T-helper 1 cell treated with Interleukin-12 subunit alpha and Interleukin-12 subunit beta and Interleukin-4 antibody, amounts not matched to agents 30 μg/mL and 1 μg/mL, for 36 hours (primary cell): ENCODE data around the gene ZEB2.

Source experiments
- H3K27ac Mint-ChIP-seq: one replicate; pipeline ENCODE4 v1.8.0; 2021; ENCODE audit warnings: mild to moderate bottlenecking, mixed read lengths
- H3K27me3 Mint-ChIP-seq: one replicate; pipeline ENCODE4 v1.8.0; 2021; ENCODE audit warnings: low read depth, mixed read lengths
- H3K36me3 Mint-ChIP-seq: one replicate; pipeline ENCODE4 v1.8.0; 2021; ENCODE audit warnings: low read depth, mixed read lengths
- H3K4me1 Mint-ChIP-seq: one replicate; pipeline ENCODE4 v1.8.0; 2021; ENCODE audit warnings: low read depth, mixed read lengths
- H3K4me3 Mint-ChIP-seq: one replicate; pipeline ENCODE4 v1.8.0; 2021; ENCODE audit warnings: mild to moderate bottlenecking, moderate library complexity, mixed read lengths
- H3K9me3 Mint-ChIP-seq: one replicate; pipeline ENCODE4 v1.8.0; 2021; ENCODE audit warnings: mixed read lengths

Gene ZEB2

GRCh38 chr2:144545787-144546186 is 25.9 kb upstream of the ZEB2 start:
- Mint-ChIP-seq H3K9me3 (no peaks in the 10 kb centered on the region), H3K4me3 (no peak overlapping the region), H3K27ac (no peak overlapping the region), H3K4me1 (no peaks in the 10 kb centered on the region), H3K27me3 (peaks cover 31% of the 10 kb centered on the region), H3K36me3 (no peaks in the 10 kb centered on the region)

GRCh38 chr2:144544053-144544452 is 24.1 kb upstream of the ZEB2 start:
- no peaks in the 10 kb centered on the region for H3K4me1 Mint-ChIP-seq
- H3K27ac Mint-ChIP-seq: no peak overlapping the region
- no peaks in the 10 kb centered on the region for H3K9me3 Mint-ChIP-seq
- peaks cover 31% of the 10 kb centered on the region for H3K27me3 Mint-ChIP-seq
- H3K36me3 Mint-ChIP-seq: no peaks in the 10 kb centered on the region
- H3K4me3 Mint-ChIP-seq: no peak overlapping the region

- no peaks in the 10 kb centered on the region for H3K9me3 Mint-ChIP-seq
- no peak overlapping the region for H3K4me3 Mint-ChIP-seq
- H3K4me1 Mint-ChIP-seq: no peaks in the 10 kb centered on the region
- H3K27me3 Mint-ChIP-seq: peaks cover 31% of the 10 kb centered on the region
- no peaks in the 10 kb centered on the region for H3K36me3 Mint-ChIP-seq
- H3K27ac Mint-ChIP-seq: no peak overlapping the region
Measured at GRCh38 chr2:144541396-144541795, 21.5 kb upstream of the ZEB2 start.

- Mint-ChIP-seq H3K27me3 (peaks cover 40% of the 10 kb centered on the region), H3K4me3 (no peak overlapping the region)
Measured at GRCh38 chr2:144539289-144539782, 19.4 kb upstream of the ZEB2 start.

GRCh38 chr2:144535300-144535699 is 15.4 kb upstream of the ZEB2 start:
- no peak overlapping the region for H3K4me3 Mint-ChIP-seq
- H3K9me3 Mint-ChIP-seq: no peaks in the 10 kb centered on the region
- peaks cover 51% of the 10 kb centered on the region for H3K27me3 Mint-ChIP-seq
- H3K4me1 Mint-ChIP-seq: no peaks in the 10 kb centered on the region
- H3K36me3 Mint-ChIP-seq: no peaks in the 10 kb centered on the region
- no peak overlapping the region for H3K27ac Mint-ChIP-seq

More at GRCh38 chr2:144539289-144539782, 19.4 kb upstream of the ZEB2 start:
- no peaks in the 10 kb centered on the region for H3K9me3 Mint-ChIP-seq
- H3K27ac Mint-ChIP-seq: no peak overlapping the region
- H3K4me1 Mint-ChIP-seq: no peaks in the 10 kb centered on the region
- no peaks in the 10 kb centered on the region for H3K36me3 Mint-ChIP-seq

- H3K36me3 Mint-ChIP-seq: no peaks in the 10 kb centered on the region
- no peaks in the 10 kb centered on the region for H3K4me1 Mint-ChIP-seq
- H3K27ac Mint-ChIP-seq: no peak overlapping the region
- peaks cover 58% of the 10 kb centered on the region for H3K27me3 Mint-ChIP-seq
- no peak overlapping the region for H3K4me3 Mint-ChIP-seq
- H3K9me3 Mint-ChIP-seq: no peaks in the 10 kb centered on the region
Measured at GRCh38 chr2:144533221-144533620, 13.3 kb upstream of the ZEB2 start.

- no peaks in the 10 kb centered on the region for H3K9me3 Mint-ChIP-seq
- H3K4me1 Mint-ChIP-seq: no peaks in the 10 kb centered on the region
- no peaks in the 10 kb centered on the region for H3K36me3 Mint-ChIP-seq
- peaks cover 76% of the 10 kb centered on the region for H3K27me3 Mint-ChIP-seq
- H3K27ac Mint-ChIP-seq: no peak overlapping the region
- H3K4me3 Mint-ChIP-seq: no peak overlapping the region
Measured at GRCh38 chr2:144530596-144530995, 10.7 kb upstream of the ZEB2 start.

- H3K27me3 Mint-ChIP-seq: peaks cover 77% of the 10 kb centered on the region
Measured at GRCh38 chr2:144529841-144530240, 9.9 kb upstream of the ZEB2 start.

GRCh38 chr2:144528108-144528507 is 8.2 kb upstream of the ZEB2 start:
- Mint-ChIP-seq H3K36me3 (no peaks in the 10 kb centered on the region), H3K9me3 (no peaks in the 10 kb centered on the region), H3K27me3 (peaks cover 79% of the 10 kb centered on the region), H3K4me3 (no peak overlapping the region), H3K27ac (no peak overlapping the region), H3K4me1 (peaks cover 8% of the 10 kb centered on the region)

More at GRCh38 chr2:144529841-144530240, 9.9 kb upstream of the ZEB2 start:
- Mint-ChIP-seq H3K36me3 (no peaks in the 10 kb centered on the region), H3K4me3 (no peak overlapping the region), H3K4me1 (no peaks in the 10 kb centered on the region), H3K9me3 (no peaks in the 10 kb centered on the region), H3K27ac (no peak overlapping the region)

GRCh38 chr2:144526831-144527230 is 6.9 kb upstream of the ZEB2 start:
- Mint-ChIP-seq H3K36me3 (no peaks in the 10 kb centered on the region), H3K4me3 (no peak overlapping the region), H3K4me1 (peaks cover 15% of the 10 kb centered on the region), H3K27ac (no peak overlapping the region), H3K27me3 (peaks cover 81% of the 10 kb centered on the region), H3K9me3 (no peaks in the 10 kb centered on the region)

- Mint-ChIP-seq H3K4me1 (peaks cover 18% of the 10 kb centered on the region), H3K4me3 (peak overlapping the region; percentile 77), H3K36me3 (no peaks in the 10 kb centered on the region), H3K27me3 (peaks cover 75% of the 10 kb centered on the region), H3K27ac (no peak overlapping the region), H3K9me3 (no peaks in the 10 kb centered on the region)
Measured at GRCh38 chr2:144524118-144525009, 4.4 kb upstream of the ZEB2 start.

- no peak overlapping the region for H3K27ac Mint-ChIP-seq
- peak overlapping the region; percentile 68 for H3K4me3 Mint-ChIP-seq
- no peaks in the 10 kb centered on the region for H3K36me3 Mint-ChIP-seq
- H3K4me1 Mint-ChIP-seq: peaks cover 18% of the 10 kb centered on the region
- H3K9me3 Mint-ChIP-seq: no peaks in the 10 kb centered on the region
- H3K27me3 Mint-ChIP-seq: peaks cover 74% of the 10 kb centered on the region
Measured at GRCh38 chr2:144523596-144524117, 3.7 kb upstream of the ZEB2 start.

- Mint-ChIP-seq H3K4me3 (peak overlapping the region; percentile 68), H3K9me3 (no peaks in the 10 kb centered on the region), H3K27me3 (peaks cover 70% of the 10 kb centered on the region), H3K27ac (no peak overlapping the region), H3K36me3 (no peaks in the 10 kb centered on the region), H3K4me1 (peaks cover 18% of the 10 kb centered on the region)
Measured at GRCh38 chr2:144522897-144523595, 3.1 kb upstream of the ZEB2 start.

- Mint-ChIP-seq H3K4me3 (no peak overlapping the region), H3K36me3 (no peaks in the 10 kb centered on the region), H3K4me1 (peaks cover 18% of the 10 kb centered on the region), H3K9me3 (no peaks in the 10 kb centered on the region), H3K27me3 (peaks cover 63% of the 10 kb centered on the region), H3K27ac (no peak overlapping the region)
Measured at GRCh38 chr2:144522176-144522896, 2.4 kb upstream of the ZEB2 start.
